Breast epithelium (tissue), 3 donors: ENCODE data around the gene SULT6B1.

Experiments
- CTCF ChIP-seq, 3 donors: fragments of 450-650 bp; IDR thresholded peaks; one replicate each; pipeline ENCODE4 v1.5.1; 2016 to 2017; ENCODE audit warnings: antibody characterized with exemption in 3 of 3, mild to moderate bottlenecking in 3 of 3, moderate library complexity in 3 of 3
- POLR2A ChIP-seq: fragments of 450-650 bp; IDR thresholded peaks from one replicate; pipeline ENCODE4 v1.6.1; 2016; ENCODE audit warnings: antibody characterized with exemption, mild to moderate bottlenecking, moderate library complexity

- no peak for TF ChIP-seq CTCF (IDR thresholded peaks at IDR 0.05)
- no peak for TF ChIP-seq POLR2A
Measured at GRCh38 chr2:37190290-37190689, 1.8 kb upstream of the SULT6B1 start.
